Neuron (in vitro differentiated cells): ENCODE results near the gene FRMD4A.

Source experiments
- H2AFZ ChIP-seq: one replicate; pipeline ENCODE4 v1.6.1; 2013; ENCODE audit warnings: low read depth, mild to moderate bottlenecking, inconsistent platforms, low read length, moderate library complexity
- H3K27me3 ChIP-seq: one replicate; pipeline ENCODE4 v1.6.1; 2013; ENCODE audit warnings: low read length; ENCODE audit not compliant: insufficient read depth
- H3K36me3 ChIP-seq: one replicate; pipeline ENCODE4 v1.6.1; 2013; ENCODE audit warnings: low read length; ENCODE audit not compliant: insufficient read depth
- H3K4me1 ChIP-seq: one replicate; pipeline ENCODE4 v1.6.1; 2013; ENCODE audit warnings: low read length; ENCODE audit not compliant: insufficient read depth
- H3K4me3 ChIP-seq: 2 replicates; pipeline ENCODE4 v1.5.1; 2013; ENCODE audit warnings: mild to moderate bottlenecking, low read length, moderate library complexity
- H3K9me3 ChIP-seq: one replicate; pipeline ENCODE4 v1.6.1; 2013; ENCODE audit warnings: low read length

Gene FRMD4A

GRCh38 chr10:13892001-13892491 lies 438.7 kb downstream of the FRMD4A start:
- Histone ChIP-seq H3K27me3 (no peaks in the 10 kb centered on the region), H3K4me1 (peaks cover 38% of the 10 kb centered on the region), H2AFZ (peak overlapping the region; percentile 81), H3K36me3 (peaks cover 1% of the 10 kb centered on the region), H3K9me3 (peaks cover under 1% of the 10 kb centered on the region), H3K4me3 (peak overlapping the region; percentile 77)

DNA sequence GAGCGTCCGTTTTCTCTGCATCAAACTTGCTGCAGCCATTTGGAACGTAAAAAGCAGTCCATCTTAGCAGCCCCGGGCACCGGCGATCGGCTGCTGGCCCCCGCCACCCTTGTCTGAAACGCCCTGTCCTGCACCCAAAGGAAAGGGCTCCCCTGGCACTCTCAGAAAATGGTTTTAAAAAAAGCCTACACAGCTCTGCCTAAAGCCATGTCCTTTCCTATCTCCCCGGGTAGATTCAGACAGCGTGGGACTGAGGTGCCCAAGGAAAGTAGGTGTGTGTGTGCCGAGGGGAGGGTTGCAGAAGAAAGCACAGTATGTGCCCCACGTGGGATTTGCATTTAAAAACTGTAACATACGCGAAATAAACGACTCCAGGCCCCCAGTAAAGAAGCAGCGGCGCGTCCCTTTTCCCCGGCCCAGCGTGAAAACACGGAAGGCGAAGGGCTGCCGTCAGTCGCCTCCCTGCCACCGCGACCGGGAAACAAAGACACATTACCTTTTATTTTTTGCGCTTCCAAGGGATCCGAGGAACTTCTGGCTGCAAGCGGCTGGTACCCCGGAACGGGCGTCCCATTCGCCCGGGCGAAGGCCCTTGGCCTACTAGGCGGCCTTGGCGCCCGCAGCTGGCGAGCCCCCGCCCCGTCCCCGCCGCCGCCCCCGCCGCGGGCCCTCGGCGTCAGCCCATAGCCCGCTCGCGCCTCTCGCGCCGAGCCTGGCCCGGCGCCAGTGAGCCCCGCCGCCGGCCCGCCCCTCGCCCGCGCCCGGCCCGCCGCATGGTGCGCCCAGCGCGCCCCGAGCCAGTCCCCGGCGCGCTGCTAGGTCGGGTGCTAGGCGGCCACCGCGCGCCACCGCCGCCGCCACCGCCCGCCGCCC lies 439.4 kb downstream of the FRMD4A start:
- H2AFZ ChIP-seq = no peak overlapping the region
- H3K9me3 ChIP-seq = peaks cover 5% of the 10 kb centered on the region
- H3K36me3 ChIP-seq = peaks cover 7% of the 10 kb centered on the region
- H3K4me1 ChIP-seq = peaks cover 38% of the 10 kb centered on the region
- peak overlapping the region; percentile 77 for H3K4me3 ChIP-seq
- H3K27me3 ChIP-seq = no peaks in the 10 kb centered on the region

DNA sequence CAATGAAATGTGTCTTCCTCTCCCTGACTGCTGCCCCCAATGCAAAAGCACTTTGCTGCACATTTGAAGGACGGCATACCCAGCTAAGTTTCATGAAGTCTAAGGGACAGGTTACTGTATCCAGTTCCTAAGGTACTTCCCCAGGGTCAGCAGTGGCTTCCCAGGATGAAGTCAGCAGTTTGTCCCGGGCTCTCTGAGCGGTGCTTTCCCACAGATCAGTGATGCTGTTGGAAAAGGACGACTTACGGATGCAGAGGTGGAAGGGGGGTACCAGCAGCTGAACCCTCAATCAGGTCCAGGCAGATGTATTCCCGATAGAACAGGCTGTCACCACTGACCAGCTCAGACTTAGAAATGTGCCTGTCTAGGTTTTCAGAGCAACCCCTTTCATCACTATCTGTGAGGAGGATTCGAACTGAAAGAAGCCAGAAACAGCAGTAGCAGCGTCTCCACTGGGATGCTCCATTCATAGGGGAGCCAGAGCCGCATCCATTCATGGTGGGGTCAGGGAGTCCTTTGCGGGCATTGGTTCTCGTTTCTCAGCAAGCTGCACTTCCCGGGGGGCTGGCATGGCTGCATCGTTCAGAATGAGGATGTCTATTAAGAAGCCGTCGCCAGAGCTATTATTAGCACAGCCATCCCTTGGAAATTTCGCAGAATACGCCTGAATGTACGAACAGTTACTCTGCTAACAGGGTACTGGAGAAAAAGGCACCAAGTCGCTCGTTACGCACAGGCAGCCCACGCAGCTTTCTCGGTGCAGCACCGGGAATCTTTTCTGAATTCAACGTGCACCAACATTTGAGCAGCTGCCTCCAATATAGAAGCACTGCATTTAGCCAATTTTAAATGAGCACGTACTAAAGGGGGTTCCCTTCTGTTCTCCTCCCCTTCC lies 440.2 kb downstream of the FRMD4A start:
- H3K27me3 ChIP-seq = no peaks in the 10 kb centered on the region
- no peak overlapping the region for H2AFZ ChIP-seq
- peaks cover 7% of the 10 kb centered on the region for H3K36me3 ChIP-seq
- H3K4me1 ChIP-seq = peaks cover 38% of the 10 kb centered on the region
- peak overlapping the region; percentile 77 for H3K4me3 ChIP-seq
- peaks cover 8% of the 10 kb centered on the region for H3K9me3 ChIP-seq

GRCh38 chr10:13887761-13888160 lies 443.0 kb downstream of the FRMD4A start:
- H2AFZ ChIP-seq = no peak overlapping the region
- peak overlapping the region; percentile 77 for H3K4me3 ChIP-seq
- H3K27me3 ChIP-seq = no peaks in the 10 kb centered on the region
- H3K4me1 ChIP-seq = peaks cover 33% of the 10 kb centered on the region
- peaks cover 7% of the 10 kb centered on the region for H3K36me3 ChIP-seq
- H3K9me3 ChIP-seq = peaks cover 8% of the 10 kb centered on the region

DNA sequence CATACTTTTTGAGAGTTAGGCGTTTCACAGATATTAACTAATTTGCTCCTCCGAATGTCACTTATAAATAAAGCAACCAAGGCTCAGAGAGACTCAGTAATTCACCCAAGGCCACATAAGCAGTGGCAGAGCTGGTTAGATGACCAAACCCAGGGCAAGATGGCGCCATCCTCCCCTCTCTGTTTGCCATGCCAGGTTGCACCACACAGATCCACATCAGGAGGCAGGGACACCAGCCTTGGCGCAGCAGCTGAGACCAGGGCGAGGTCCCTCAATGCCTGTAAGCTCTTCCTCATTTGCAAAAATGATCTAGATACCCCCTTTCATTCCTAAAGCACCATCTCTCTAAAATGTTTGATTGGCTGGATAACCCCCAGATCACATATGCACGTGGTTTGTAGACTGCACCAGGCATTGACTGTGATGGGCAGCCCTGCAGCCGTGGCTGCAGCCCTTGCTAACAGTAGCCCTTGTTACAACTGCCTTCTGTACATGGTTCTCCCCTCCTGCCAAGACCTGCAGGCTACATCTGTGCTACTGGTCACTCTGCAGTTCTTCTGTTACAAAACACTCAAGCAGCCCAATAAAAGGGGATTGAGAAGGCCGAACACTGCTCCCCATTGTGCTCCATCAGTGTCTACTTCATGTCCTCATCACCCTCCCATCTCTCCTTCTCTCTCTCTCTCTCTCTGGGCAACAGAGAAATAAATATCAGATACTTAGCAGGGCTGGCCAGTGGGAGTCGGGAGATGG lies 445.3 kb downstream of the FRMD4A start:
- H3K4me1 ChIP-seq = peaks cover 42% of the 10 kb centered on the region

DNA sequence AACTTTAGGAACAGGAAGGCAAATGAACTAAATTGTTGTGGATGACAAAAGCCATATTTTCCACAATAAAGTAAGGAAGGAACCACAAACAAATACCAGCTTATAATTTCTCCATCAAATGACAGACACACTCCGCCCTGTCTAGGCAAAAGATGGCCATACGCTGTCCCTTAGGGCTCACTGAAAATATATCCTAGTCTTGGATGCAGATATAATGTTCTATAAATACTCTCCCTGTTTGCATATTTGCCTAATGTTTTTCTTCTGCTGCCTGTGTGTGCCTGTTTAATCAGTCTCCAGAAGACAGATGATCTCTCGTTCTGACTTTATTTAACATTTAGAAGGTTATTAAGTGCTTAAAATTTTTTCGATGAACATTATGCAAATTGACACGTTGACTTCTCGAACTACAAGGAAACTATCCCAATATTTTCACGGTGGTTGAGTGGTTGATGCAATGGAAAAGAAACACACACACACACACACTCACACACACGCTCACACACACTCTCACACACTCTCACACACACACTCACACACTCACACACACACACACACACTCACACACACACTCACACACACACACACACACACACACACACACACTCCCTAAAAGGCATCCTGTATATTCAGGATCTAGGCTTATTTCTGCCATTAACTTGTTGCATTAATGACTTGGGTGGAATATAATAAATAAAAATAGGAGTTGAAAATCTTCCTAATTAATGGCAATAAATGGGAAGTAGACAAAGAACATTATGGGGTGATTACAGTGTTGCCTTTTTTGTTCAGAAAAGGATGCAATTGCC lies 446.9 kb downstream of the FRMD4A start:
- peaks cover 16% of the 10 kb centered on the region for H3K9me3 ChIP-seq
- no peak overlapping the region for H2AFZ ChIP-seq
- peaks cover 24% of the 10 kb centered on the region for H3K36me3 ChIP-seq
- peaks cover 26% of the 10 kb centered on the region for H3K4me1 ChIP-seq
- H3K4me3 ChIP-seq = no peak overlapping the region
- H3K27me3 ChIP-seq = no peaks in the 10 kb centered on the region

More for the DNA sequence above, 445.3 kb downstream of the FRMD4A start:
- H3K27me3 ChIP-seq = no peaks in the 10 kb centered on the region
- peaks cover 15% of the 10 kb centered on the region for H3K9me3 ChIP-seq
- H3K36me3 ChIP-seq = peaks cover 22% of the 10 kb centered on the region
- H3K4me3 ChIP-seq = no peak overlapping the region
- H2AFZ ChIP-seq = no peak overlapping the region

- H3K4me1 ChIP-seq = peaks cover 14% of the 10 kb centered on the region
- H3K4me3 ChIP-seq = no peak overlapping the region
- no peaks in the 10 kb centered on the region for H3K27me3 ChIP-seq
- no peak overlapping the region for H2AFZ ChIP-seq
- peaks cover 24% of the 10 kb centered on the region for H3K36me3 ChIP-seq
- peaks cover 16% of the 10 kb centered on the region for H3K9me3 ChIP-seq
Observed at GRCh38 chr10:13882119-13882711, 448.5 kb downstream of the FRMD4A start.

GRCh38 chr10:13880760-13881159 lies 450.0 kb downstream of the FRMD4A start:
- H3K27me3 ChIP-seq = no peaks in the 10 kb centered on the region
- H3K36me3 ChIP-seq = peaks cover 17% of the 10 kb centered on the region
- H3K9me3 ChIP-seq = peaks cover 10% of the 10 kb centered on the region
- H3K4me1 ChIP-seq = peaks cover 14% of the 10 kb centered on the region
- no peak overlapping the region for H3K4me3 ChIP-seq
- no peak overlapping the region for H2AFZ ChIP-seq

DNA sequence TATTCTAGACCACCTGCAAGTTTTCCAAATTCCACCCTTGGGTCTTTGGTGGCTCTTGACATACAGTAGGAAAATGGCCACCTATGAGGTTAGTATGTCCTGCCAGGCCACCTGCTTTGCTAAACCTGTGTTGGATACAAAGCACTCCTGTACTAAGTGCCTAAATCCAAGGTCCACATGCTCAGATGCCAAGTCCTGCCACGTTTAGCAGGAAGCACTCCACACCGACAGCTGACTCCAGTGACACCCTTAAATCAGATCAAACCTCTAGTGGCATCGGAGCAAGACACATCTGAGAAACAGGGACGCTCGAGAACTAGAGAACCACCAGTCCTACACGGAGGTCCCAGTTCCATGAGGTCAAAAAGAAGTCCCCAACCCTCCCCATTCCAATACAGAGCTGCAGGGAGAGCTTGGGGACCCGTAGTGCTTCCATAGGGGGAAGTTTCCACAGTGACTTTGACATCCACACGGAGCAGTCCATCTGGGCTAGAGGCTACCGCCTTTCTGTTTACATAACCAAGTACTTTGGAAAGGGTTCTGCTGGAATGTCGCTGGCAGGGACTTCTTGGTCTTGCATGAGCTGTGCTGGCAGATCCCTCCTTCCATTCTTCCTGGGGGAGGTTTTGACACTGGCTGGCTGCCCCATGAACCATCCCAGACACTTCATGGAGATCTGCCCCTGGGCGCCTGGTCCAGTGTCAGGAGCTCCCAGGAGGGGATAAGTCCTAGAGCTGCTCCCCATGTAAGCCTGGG lies 453.4 kb downstream of the FRMD4A start:
- H2AFZ ChIP-seq = no peak overlapping the region
- peaks cover 10% of the 10 kb centered on the region for H3K9me3 ChIP-seq
- peaks cover 16% of the 10 kb centered on the region for H3K36me3 ChIP-seq
- H3K4me1 ChIP-seq = peaks cover 19% of the 10 kb centered on the region
- H3K27me3 ChIP-seq = no peaks in the 10 kb centered on the region
- no peak overlapping the region for H3K4me3 ChIP-seq

- Histone ChIP-seq H3K4me1 (peaks cover 24% of the 10 kb centered on the region), H3K4me3 (no peak overlapping the region), H3K9me3 (peaks cover 8% of the 10 kb centered on the region), H3K27me3 (no peaks in the 10 kb centered on the region), H3K36me3 (peaks cover 26% of the 10 kb centered on the region), H2AFZ (no peak overlapping the region)
Observed at GRCh38 chr10:13873196-13873595, 457.5 kb downstream of the FRMD4A start.

DNA sequence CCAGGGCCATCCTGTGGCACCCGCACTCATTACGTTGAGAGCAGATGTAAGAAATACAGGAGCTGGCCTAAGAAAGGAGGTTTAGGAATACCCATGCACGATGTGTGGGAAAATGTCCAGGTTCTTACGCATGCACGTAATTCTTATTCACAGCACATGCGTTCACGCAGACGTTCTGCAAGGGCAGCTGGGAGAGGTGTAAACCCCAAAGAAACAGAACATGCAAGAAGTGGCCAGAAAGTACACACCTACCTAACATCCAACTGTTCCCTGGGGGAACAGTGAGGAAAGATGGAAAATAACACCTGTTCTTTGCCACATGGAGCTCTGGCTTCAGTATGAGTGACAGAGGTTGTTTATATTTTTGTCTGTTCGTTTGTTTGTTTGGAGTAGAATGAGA lies 458.3 kb downstream of the FRMD4A start:
- Histone ChIP-seq H2AFZ (no peak overlapping the region), H3K36me3 (peaks cover 26% of the 10 kb centered on the region), H3K27me3 (no peaks in the 10 kb centered on the region), H3K4me1 (peaks cover 24% of the 10 kb centered on the region), H3K9me3 (peaks cover 8% of the 10 kb centered on the region), H3K4me3 (no peak overlapping the region)
